ENCODE data around the gene GRIA1.

DNA sequence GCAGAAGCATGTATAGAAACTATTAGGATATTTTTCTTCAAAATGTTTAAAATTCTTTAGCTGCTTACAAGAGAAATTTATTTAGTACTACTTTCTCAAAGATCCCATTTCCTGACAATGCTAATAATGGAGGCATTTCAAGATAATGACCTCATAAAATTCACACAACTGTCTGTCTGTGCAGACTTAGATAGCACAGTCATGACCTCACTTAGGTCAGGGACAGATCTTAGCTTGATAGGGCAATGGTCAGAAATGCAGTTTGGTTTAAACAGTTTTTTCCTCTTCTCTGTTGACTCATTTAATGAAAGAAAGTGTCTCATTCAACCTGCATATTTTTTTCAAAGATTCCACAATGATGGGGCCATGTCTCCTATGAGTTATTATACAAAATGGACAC lies 128.4 kb downstream of the GRIA1 start:
- TF ChIP-seq, protein P1, sequence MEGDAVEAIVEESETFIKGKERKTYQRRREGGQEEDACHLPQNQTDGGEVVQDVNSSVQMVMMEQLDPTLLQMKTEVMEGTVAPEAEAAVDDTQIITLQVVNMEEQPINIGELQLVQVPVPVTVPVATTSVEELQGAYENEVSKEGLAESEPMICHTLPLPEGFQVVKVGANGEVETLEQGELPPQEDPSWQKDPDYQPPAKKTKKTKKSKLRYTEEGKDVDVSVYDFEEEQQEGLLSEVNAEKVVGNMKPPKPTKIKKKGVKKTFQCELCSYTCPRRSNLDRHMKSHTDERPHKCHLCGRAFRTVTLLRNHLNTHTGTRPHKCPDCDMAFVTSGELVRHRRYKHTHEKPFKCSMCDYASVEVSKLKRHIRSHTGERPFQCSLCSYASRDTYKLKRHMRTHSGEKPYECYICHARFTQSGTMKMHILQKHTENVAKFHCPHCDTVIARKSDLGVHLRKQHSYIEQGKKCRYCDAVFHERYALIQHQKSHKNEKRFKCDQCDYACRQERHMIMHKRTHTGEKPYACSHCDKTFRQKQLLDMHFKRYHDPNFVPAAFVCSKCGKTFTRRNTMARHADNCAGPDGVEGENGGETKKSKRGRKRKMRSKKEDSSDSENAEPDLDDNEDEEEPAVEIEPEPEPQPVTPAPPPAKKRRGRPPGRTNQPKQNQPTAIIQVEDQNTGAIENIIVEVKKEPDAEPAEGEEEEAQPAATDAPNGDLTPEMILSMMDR (IDR thresholded peaks at IDR 0.05), result no peak
- no peak for TF ChIP-seq POLR2A (IDR thresholded peaks at IDR 0.05)
- TF ChIP-seq POLR2AphosphoS5 (IDR thresholded peaks at IDR 0.05), result no peak
